Osteoblast (primary cell): ENCODE measurements around the gene CBX4. TPM values are rescaled to one million over a fixed set of nuclear protein-coding genes. Genes with fewer than 3 reads are reported as not detected.

Experiments used
- DNase-seq: peaks from one replicate; pipeline ENCODE4 v3.0.0; 2011; ENCODE audit warnings: low spot score, mixed read lengths; ENCODE audit not compliant: insufficient read length; ENCODE audit errors: missing footprints
- H2AFZ ChIP-seq: 2 replicates; pipeline ENCODE4 v1.6.0; 2011; ENCODE audit warnings: mild to moderate bottlenecking, low read length
- H3K27ac ChIP-seq: 2 replicates; pipeline ENCODE4 v1.5.1; 2011; ENCODE audit warnings: mild to moderate bottlenecking, low read depth, low read length, moderate library complexity
- H3K27me3 ChIP-seq: 2 replicates; pipeline ENCODE4 v1.6.0; 2012; ENCODE audit warnings: mild to moderate bottlenecking, control low read depth, inconsistent platforms, low read length, moderate library complexity; ENCODE audit not compliant: insufficient read depth
- H3K36me3 ChIP-seq: 2 replicates; pipeline ENCODE4 v1.5.1; 2011; ENCODE audit warnings: mild to moderate bottlenecking, low read length, control low read depth, moderate library complexity; ENCODE audit not compliant: insufficient read depth
- H3K4me1 ChIP-seq: 2 replicates; pipeline ENCODE4 v1.5.1; 2011; ENCODE audit warnings: mild to moderate bottlenecking, low read length, control low read depth, moderate library complexity; ENCODE audit not compliant: insufficient read depth
- H3K4me2 ChIP-seq: 2 replicates; pipeline ENCODE4 v1.6.0; 2011; ENCODE audit warnings: mild to moderate bottlenecking, low read length; ENCODE audit not compliant: insufficient read depth
- H3K4me3 ChIP-seq: fragments of 200-600 bp; sonication (generic); 3 replicates; pipeline ENCODE4 v1.5.1; 2012; ENCODE audit warnings: mild to moderate bottlenecking, low read length, inconsistent platforms; ENCODE audit not compliant: insufficient read depth
- H3K79me2 ChIP-seq: 2 replicates; pipeline ENCODE4 v1.6.0; 2012; ENCODE audit warnings: mild to moderate bottlenecking, low read length, control low read depth, inconsistent platforms; ENCODE audit not compliant: insufficient read depth
- H3K9me3 ChIP-seq: 2 replicates; pipeline ENCODE4 v1.5.1; 2011; ENCODE audit warnings: low read depth, low read length, control low read depth
- H4K20me1 ChIP-seq: 2 replicates; pipeline ENCODE4 v1.6.0; 2012; ENCODE audit warnings: mild to moderate bottlenecking, low read length, control low read depth; ENCODE audit not compliant: insufficient read depth
- total RNA-seq: library from RNA; depleted of rRNA; stranded (reverse); fragments of >200 nt; gene quantifications from 2 replicates; pipeline ENCODE4 v1.2.3, GENCODE V29; 2012
- TF ChIP-seq, protein P1 (sequence below): IDR thresholded peaks from 2 replicates; pipeline ENCODE4 v1.5.1; 2011; ENCODE audit warnings: mild to moderate bottlenecking, low read depth, low read length, moderate library complexity; ENCODE audit errors: extremely low read depth

The CBX4 gene
- total RNA-seq, 1 donor: 22.1 TPM

DNA sequence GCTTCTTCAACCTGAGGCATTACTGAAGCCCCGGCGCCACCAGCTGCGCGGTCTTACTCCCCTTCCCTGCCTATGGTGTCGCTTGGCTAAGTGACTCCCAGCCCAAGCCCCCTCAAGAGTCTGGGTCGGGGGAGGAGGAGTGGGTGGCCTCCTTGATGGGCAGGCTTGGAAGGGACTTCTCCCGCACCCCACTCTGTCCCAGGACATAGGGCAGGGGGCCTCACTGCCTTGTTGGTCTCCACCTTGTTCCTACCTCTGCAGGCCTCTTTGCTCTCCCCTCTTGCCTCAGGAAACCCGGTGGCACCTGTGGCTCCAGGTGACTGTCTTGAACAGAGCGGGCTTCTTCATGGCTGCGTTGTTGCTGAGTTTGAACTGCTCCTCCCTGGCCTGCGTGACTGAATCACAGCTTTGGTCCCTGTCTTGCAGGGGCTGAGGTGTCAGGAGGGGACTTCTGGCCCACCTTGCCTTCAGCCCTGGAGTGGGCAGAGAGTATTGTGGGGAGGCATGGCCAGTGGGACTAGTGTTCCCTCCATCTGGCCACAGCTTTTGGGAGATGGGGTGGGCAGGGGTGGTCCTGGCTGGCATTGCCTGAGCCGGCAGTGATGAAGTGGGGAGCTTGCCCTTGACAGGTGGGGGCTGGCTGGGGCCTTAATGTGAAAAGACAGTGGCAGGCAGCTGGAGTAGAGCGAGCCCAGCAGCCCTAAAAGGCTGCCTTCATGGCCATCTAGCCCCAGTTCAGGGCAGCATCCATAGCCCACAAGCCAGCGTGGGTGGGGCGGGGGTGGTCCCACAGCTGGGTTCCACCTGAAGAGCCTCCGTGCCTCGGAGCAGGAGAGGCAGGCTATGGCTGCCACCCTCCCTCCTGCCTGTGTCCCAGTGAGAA is 54.0 kb downstream of the CBX4 start:
- peak; percentile 69 for DNase-seq
- H3K27me3 ChIP-seq: peaks cover 27% of the 10 kb centered on the region
- H3K4me1 ChIP-seq: no peaks in the 10 kb centered on the region
- no peaks in the 10 kb centered on the region for H3K9me3 ChIP-seq
- H3K27ac ChIP-seq: no peak overlapping the region
- no peak overlapping the region for H3K4me2 ChIP-seq
- H3K4me3 ChIP-seq: no peak overlapping the region
- H2AFZ ChIP-seq: no peak overlapping the region
- H4K20me1 ChIP-seq: no peaks in the 10 kb centered on the region
- H3K36me3 ChIP-seq: no peaks in the 10 kb centered on the region
- TF ChIP-seq, protein P1, sequence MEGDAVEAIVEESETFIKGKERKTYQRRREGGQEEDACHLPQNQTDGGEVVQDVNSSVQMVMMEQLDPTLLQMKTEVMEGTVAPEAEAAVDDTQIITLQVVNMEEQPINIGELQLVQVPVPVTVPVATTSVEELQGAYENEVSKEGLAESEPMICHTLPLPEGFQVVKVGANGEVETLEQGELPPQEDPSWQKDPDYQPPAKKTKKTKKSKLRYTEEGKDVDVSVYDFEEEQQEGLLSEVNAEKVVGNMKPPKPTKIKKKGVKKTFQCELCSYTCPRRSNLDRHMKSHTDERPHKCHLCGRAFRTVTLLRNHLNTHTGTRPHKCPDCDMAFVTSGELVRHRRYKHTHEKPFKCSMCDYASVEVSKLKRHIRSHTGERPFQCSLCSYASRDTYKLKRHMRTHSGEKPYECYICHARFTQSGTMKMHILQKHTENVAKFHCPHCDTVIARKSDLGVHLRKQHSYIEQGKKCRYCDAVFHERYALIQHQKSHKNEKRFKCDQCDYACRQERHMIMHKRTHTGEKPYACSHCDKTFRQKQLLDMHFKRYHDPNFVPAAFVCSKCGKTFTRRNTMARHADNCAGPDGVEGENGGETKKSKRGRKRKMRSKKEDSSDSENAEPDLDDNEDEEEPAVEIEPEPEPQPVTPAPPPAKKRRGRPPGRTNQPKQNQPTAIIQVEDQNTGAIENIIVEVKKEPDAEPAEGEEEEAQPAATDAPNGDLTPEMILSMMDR: no peak
- no peaks in the 10 kb centered on the region for H3K79me2 ChIP-seq

DNA sequence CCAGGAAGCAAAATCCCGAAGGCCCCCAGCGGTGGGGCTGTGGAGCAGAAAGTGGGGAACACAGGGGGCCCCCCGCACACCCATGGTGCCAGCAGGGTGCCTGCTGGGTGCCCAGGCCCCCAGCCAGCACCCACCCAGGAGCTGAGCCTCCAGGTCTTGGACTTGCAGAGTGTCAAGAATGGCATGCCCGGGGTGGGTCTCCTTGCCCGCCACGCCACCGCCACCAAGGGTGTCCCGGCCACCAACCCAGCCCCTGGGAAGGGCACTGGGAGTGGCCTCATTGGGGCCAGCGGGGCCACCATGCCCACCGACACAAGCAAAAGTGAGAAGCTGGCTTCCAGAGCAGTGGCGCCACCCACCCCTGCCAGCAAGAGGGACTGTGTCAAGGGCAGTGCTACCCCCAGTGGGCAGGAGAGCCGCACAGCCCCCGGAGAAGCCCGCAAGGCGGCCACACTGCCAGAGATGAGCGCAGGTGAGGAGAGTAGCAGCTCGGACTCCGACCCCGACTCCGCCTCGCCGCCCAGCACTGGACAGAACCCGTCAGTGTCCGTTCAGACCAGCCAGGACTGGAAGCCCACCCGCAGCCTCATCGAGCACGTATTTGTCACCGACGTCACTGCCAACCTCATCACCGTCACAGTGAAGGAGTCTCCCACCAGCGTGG is 54.8 kb downstream of the CBX4 start:
- no peak overlapping the region for H3K27ac ChIP-seq
- TF ChIP-seq, protein P1: no peak
- peaks cover 19% of the 10 kb centered on the region for H3K27me3 ChIP-seq
- no peak overlapping the region for H3K4me3 ChIP-seq
- H4K20me1 ChIP-seq: no peaks in the 10 kb centered on the region
- peak; percentile 47 for DNase-seq
- H3K4me2 ChIP-seq: no peak overlapping the region
- no peak overlapping the region for H2AFZ ChIP-seq
- no peaks in the 10 kb centered on the region for H3K4me1 ChIP-seq
- H3K79me2 ChIP-seq: no peaks in the 10 kb centered on the region
- no peaks in the 10 kb centered on the region for H3K36me3 ChIP-seq
- no peaks in the 10 kb centered on the region for H3K9me3 ChIP-seq

DNA sequence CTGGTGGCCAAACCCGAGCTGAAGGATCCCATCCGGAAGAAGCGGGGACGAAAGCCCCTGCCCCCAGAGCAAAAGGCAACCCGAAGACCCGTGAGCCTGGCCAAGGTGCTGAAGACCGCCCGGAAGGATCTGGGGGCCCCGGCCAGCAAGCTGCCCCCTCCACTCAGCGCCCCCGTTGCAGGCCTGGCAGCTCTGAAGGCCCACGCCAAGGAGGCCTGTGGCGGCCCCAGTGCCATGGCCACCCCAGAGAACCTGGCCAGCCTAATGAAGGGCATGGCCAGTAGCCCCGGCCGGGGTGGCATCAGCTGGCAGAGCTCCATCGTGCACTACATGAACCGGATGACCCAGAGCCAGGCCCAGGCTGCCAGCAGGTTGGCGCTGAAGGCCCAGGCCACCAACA is 55.3 kb downstream of the CBX4 start:
- TF ChIP-seq, protein P1: no peak
- Histone ChIP-seq H3K4me1 (peaks cover under 1% of the 10 kb centered on the region), H3K36me3 (no peaks in the 10 kb centered on the region), H3K27ac (no peak overlapping the region), H3K79me2 (no peaks in the 10 kb centered on the region), H3K4me3 (no peak overlapping the region), H2AFZ (no peak overlapping the region), H3K27me3 (peaks cover 16% of the 10 kb centered on the region), H3K9me3 (no peaks in the 10 kb centered on the region), H3K4me2 (no peak overlapping the region), H4K20me1 (no peaks in the 10 kb centered on the region)
- DNase-seq: peak; percentile 66

Other genes starting within 250 kb of the CBX4 start
- gene RBFOX3, start 228.4 kb downstream of the CBX4 start, total RNA-seq: not detected in 2 replicates
- not detected in 2 replicates for gene ENPP7, start 108.5 kb downstream of the CBX4 start, total RNA-seq
- gene CBX2, start 61.3 kb downstream of the CBX4 start, total RNA-seq: 0.88 and 1.1 TPM in 2 replicates
- gene CBX8, start 42.4 kb downstream of the CBX4 start, total RNA-seq: 2.4 and 3.3 TPM in 2 replicates
- gene TBC1D16, start 196.4 kb upstream of the CBX4 start, total RNA-seq: 63.1 and 68.8 TPM in 2 replicates
- 8.3 and 11.8 TPM in 2 replicates for gene CCDC40, start 197.2 kb upstream of the CBX4 start, total RNA-seq